HepG2 (cell line): ENCODE data around the gene NOTCH2.

Experiments
- CTCF ChIP-seq: sonication (generic); formaldehyde crosslinking; IDR thresholded peaks from 2 replicates; pipeline ENCODE4 v1.5.0; 2020; ENCODE audit warnings: mild to moderate bottlenecking, missing genetic modification reagents, moderate library complexity
- MAFK ChIP-seq, 2 experiments: IDR thresholded peaks in 1 of 2; conservative IDR thresholded peaks in 1 of 2; 2 replicates each; pipeline ENCODE4 v1.6.1; 2011; ENCODE audit warnings: improper control_type of control experiment in 2 of 2, low read length in 2 of 2
- MYC ChIP-seq: sonication (generic); formaldehyde crosslinking; IDR thresholded peaks from 2 replicates; pipeline ENCODE4 v1.9.0; 2021; ENCODE audit warnings: missing genetic modification reagents, borderline replicate concordance
- PRDM15 ChIP-seq: sonication (generic); formaldehyde crosslinking; IDR thresholded peaks from 2 replicates; pipeline ENCODE4 v1.4.0; 2020; ENCODE audit warnings: missing genetic modification reagents
- RFX5 ChIP-seq: IDR thresholded peaks from 2 replicates; pipeline ENCODE4 v1.6.1; 2011; ENCODE audit warnings: low read depth, low read length, improper control_type of control experiment
- THYN1 ChIP-seq: sonication (generic); formaldehyde crosslinking; IDR thresholded peaks from 2 replicates; pipeline ENCODE4 v1.8.1; 2023; ENCODE audit warnings: low read depth, mild to moderate bottlenecking, moderate library complexity, missing genetic modification reagents, borderline replicate concordance

DNA sequence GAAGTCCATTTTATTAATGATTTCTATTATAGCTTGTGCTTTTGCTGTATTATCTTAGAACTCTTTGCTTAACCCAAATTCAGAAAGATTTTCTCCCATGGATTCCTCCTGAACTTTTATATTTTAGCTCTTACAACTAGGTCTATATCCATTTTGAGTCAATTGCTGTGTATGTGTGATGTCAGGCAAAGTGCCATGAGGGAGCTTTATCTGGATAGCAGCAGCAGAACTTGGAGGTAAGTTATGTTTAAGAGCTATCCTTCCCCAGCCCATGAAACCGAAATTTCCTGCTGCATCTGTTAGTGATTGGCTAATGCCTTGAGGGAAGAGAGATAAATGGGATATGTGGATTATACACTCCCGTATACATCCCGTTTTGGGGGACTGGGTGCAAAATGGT is 203.0 kb downstream of the NOTCH2 start:
- TF ChIP-seq MAFK (conservative IDR thresholded peaks at IDR 0.05 in 1 of 2, IDR thresholded peaks at IDR 0.05 in 1 of 2; ENCODE audit: low read length in 2 of 2) (no peak), RFX5 (no peak), CTCF (CRISPR knock-in tag) (no peak), MYC (CRISPR knock-in tag) (no peak), PRDM15 (CRISPR knock-in tag) (no peak), THYN1 (CRISPR knock-in tag) (no peak)
